ENCODE measurements around the gene GRK3.
"Not testable (repeated sequence)": the region's sequence is repeated elsewhere in the genome, so short reads cannot be mapped to it uniquely, and the experiment has no call there.

The GRK3 gene

GRCh38 chr22:25573841-25574240 lies 9.4 kb downstream of the GRK3 start:
- DNase-seq: no peak

DNA sequence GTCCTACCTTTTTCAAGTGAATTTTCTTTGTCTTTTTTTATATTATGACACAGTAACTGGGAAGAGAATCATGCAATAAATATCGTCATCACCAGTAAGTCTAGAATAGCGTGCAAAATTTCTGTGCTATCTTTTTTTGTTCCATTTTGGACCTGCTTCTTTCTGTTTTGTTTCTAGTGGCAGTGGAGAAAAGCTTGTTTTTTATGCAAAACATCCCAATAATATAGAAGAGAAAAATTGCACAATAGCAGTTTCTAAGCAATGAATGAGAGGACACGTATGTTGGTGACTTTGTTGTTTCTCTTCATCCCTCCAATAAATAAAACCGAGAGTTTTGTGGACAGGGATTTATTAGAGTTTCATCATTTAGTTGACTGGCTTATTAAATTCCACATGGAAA lies 10.3 kb downstream of the GRK3 start:
- DNase-seq: no peak

DNA sequence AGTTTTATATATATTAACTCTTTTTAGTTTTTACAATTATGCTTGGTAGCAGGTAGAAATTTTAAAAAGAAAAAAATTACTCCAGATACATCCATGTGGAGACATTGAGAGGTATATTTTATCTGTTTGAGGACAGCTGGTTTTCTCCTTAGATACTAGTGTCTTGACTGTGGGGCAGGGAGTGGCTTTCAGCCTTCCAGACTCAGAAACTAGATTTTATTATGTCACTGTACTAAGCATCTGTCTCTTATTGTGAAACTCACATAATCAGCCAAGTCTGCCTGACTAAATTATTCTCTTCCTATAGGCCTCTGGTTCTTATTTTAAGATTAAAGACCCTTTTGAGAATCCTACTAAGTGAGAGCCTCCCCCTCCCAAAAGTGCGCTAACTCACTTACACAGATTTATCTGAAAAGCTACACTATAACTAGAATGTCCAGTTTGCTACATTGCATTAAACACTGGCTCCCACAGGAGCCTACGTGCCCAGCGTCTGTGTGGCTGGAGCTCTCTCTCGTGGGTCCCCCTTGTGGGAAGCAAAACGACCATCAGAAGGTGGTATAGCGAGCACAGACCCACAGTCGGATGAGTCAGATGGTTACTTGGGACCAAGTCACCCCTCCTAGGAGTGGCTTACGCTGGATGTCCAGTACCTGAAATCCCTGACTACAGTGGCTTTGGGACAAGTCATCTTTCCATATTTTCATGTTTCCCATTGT lies 11.4 kb downstream of the GRK3 start:
- not testable (repeated sequence) for DNase-seq

GRCh38 chr22:25581452-25581851 lies 17.0 kb downstream of the GRK3 start:
- not testable (repeated sequence) for DNase-seq

DNA sequence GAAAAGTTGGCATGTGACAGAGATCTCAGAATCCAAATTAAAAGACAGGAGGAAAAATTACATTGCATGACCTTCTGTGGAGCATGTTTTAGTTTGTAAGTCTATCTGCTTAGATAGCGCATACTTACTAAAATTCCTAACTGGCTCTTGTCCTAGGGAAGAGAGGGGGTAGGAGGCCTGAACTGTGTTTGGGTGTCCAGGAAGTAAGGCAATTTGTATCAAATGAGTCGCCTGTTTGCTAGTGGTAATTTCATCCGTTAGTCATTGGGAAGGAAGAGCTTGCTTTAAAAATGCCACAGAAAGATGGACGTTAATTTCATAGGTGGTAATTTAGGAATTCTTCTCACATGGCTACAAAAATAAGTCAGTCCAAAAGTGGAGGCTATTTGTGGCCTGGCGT lies 18.5 kb downstream of the GRK3 start:
- no peak for DNase-seq

DNA sequence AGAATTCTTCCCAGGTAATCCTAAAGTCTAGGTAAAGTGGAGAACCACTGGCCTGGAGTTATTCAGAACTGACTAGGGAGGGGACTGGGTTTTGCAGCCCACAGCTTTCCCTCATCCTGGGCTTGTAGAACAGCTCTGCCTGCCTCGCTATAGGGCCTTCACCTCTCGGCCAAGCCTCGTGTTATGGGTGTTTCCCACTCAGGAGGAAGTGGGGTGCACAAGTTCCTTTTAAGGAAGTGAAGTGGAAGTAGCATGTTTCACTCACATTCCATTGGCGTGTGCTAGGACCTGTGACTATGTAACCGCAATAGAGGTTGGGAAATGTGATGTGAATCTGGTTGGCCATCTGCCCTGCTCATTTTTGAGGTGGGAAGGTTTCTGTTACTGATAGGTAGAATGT lies 20.5 kb downstream of the GRK3 start:
- DNase-seq: not testable (repeated sequence)

DNA sequence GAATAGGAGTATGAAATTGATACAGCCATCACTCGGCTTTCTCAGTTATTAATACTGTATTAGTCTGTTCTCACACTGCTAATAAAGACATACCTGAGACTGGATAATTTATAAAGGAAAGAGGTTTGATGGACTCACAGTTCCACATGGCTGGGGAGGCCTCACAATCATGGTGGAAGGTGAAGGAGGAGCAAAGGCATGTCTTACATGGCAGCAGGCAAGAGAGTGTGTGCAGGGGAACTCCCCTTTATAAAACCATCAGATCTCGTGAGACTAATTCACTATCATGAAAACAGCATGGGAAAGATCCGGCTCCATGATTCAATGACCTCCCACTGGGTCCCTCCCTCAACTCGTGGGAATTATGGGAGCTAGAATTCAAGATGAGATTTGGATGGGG lies 25.2 kb downstream of the GRK3 start:
- DNase-seq: not testable (repeated sequence)

DNA sequence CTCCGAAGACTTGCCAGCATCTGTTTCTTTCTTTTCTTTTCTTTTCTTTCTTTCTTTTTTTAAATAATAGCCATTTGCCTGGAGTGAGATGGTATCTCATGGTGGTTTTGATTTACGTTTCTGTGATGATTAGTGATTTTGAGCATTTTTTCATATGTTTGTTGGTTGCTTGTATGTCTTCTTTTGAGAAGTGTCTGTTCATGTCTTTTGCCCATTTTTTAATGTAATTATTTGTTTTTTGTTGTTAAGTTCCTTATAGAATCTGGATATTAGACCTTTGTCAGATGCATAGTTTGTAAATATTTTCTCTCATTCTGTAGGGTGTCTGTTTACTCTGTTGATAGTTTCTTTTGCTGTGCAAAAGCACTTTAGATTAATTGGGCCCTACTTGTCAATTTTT lies 28.8 kb downstream of the GRK3 start:
- DNase-seq: not testable (repeated sequence)

GRCh38 chr22:25598609-25599008 lies 34.1 kb downstream of the GRK3 start:
- DNase-seq: no peak

DNA sequence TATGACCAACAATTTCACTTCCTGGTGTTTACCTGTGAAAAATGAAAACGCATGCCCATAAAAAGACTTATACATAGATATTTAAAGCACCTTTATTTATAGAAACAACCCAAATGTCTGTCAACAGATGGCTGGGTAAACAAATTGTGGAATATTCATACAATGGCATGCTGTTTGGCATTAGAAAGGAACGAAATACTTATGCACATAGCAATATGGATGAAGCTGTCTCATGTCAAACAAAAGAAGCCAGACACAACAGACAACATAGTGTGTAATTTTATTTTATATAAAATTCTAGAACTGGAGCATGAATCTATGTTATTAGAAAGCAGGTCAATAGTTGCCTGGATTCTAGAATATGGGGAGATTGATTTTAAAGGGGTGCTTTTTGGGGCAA lies 38.0 kb downstream of the GRK3 start:
- no peak for DNase-seq

DNA sequence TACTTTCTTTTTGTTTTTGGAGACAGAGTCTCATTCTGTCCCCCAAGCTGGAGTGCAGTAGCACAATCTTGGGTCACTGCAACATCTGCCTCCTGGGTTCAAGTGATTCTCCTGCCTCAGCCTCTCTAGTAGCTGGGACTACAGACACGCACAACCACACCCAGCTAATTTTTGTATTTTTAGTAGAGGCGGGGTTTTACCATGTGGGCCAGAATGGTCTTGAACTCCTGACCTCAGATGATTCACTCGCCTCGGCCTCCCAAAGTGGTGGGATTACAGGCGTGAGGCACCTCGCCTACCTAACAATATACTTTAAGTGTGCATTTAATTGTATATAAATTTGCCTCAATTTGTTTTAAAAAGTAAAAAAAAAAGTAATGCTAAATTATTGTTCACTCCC lies 38.4 kb downstream of the GRK3 start:
- DNase-seq: no peak

- not testable (repeated sequence) for DNase-seq
Measured at GRCh38 chr22:25605146-25605545, 40.7 kb downstream of the GRK3 start.

DNA sequence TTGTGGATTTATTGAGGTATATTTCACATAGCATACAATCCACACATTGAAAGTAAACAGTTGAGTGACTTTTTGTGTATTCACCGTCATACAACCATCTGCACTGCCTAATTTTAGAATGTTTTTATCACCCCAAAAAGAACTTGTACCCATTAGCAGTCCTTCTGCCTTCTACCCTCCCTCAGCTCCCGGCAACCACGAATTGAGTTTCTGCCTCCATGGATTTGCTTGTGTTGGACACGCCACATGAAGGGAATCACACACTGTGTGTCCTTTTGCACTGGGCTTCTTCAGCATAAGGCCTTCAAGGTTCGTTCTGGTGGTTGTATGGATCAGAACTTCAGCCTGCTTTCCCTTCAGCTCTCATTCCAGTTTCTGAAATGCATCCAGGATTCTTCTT lies 41.1 kb downstream of the GRK3 start:
- not testable (repeated sequence) for DNase-seq

DNA sequence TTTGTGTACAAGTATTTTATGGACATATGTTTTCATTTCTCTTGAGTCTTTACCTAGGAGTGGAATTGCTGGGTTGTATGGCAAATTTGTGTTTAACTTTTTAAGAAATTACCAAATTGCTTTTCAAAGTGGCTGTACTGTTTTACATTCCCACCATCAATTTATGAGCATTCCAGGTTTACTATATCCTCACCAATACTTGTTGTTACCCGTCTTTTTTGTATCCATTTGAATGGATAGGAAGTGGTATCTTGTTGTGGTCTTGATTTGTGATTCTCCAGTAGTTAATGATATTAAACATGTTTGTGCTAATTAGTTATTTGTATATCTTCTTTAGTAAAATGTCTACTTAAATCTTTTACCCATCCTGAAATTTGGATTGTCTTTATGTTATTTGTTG lies 46.8 kb downstream of the GRK3 start:
- not testable (repeated sequence) for DNase-seq

GRCh38 chr22:25613131-25613530 lies 48.7 kb downstream of the GRK3 start:
- not testable (repeated sequence) for DNase-seq

GRCh38 chr22:25613558-25613957 lies 49.1 kb downstream of the GRK3 start:
- DNase-seq: not testable (repeated sequence)

DNA sequence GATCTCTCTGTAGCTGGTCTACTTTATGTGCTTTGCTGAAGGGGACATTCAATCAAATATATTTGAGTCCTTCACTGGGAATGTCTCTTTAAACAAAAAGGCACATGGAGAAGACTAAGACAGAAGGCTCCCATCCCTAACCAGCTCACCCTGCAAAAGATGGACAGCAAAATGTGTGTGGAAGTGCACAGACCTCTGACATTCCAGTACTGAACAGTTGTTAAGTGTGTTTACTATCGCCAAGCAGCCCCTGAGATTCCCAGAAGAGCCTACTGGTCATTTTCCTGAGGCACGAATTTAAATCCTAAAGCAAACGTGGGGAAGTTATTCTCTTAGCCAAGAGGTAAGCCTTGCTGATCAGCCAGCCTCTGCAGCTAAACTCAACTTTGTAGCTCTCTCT lies 50.3 kb downstream of the GRK3 start:
- DNase-seq: not testable (repeated sequence)

DNA sequence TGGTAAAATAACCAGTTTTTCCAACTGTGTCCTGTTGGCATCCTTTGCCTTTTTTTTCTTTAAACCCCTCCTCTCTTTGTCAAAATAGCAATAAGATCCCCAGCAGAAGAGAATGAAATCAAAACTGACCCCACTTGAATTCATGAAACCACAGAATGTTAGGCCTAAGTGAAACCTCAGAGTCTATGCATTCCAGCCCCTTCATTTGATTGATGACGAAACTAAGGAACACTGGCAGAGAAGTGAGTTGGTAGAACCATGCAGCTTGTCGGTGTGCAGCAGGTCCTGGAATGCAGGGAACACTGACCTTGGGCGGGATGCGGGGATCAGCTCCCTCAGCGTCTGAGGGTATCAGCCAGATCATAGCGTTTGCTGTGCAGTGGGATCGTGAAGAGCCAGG lies 57.5 kb downstream of the GRK3 start:
- no peak for DNase-seq

- DNase-seq: no peak
Measured at GRCh38 chr22:25623310-25623734, 58.8 kb downstream of the GRK3 start.

- DNase-seq: no peak
Measured at GRCh38 chr22:25623851-25624250, 59.4 kb downstream of the GRK3 start.

DNA sequence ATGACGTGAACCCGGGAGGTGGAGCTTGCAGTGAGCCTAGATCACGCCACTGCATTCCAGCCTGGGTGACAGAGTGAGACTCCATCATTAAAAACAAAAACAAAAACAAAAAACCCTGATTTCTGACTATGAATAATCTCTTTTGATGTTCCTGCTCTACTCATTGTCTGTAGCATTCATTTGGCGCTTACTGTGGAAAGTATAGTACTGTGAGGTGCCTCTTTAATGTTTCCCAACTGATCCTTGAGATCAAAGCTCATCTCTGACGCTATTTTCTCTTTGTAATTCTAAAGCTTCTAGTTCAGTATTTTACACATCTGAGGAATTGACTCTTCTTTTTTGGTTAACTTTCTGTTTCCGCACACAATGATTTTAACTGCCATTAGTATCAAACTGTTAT lies 60.0 kb downstream of the GRK3 start:
- no peak for DNase-seq

- DNase-seq: not testable (repeated sequence)
Measured at GRCh38 chr22:25625747-25626623, 61.5 kb downstream of the GRK3 start.

DNA sequence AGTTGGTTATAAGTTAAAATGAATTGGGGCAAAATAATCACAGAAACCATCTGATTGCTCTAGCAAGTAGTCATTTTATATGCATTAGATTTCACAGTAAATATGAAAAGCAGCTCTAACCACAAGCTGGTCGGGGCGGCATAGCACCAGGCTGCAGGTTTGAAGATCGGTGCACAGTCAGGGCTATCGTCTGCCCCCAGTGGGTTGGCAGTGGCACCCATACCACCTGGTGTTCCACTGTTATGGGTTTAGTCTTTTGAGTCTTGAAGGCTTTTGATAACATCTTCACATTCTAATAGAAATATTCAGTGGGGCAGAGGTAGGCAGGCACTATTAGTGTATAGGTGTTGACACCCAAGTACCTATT lies 62.1 kb downstream of the GRK3 start:
- no peak for DNase-seq

DNA sequence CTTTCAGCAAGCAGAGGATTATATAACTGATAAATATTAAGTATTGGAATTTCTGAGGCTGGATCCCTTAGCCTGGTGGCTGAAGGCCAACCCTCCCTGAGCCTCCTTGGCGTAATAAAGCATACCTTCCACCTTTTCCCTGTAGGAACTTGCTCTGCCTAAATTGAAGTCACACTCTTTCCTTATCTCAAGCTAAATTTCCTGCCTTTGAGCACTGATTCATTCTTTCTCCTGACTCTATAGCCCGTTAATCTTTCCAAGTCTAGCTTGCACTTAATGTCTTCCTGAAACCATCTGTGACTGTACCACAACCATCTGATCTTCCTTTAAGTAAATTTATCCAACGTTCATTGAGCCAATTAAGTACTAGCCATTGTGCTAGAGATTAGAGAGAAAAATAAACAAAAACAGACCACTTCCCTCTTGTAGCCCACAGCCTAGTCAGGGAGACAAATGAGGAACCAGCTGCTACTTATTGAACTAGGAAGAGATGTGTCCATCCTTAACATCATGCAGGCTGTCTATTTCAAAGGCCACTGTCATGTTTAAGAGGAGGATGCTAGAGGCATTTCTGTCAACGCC lies 62.9 kb downstream of the GRK3 start:
- no peak for DNase-seq

Data from right forelimb (tissue), 1 donor.